ENCODE results near the gene KRT17. TPM values are rescaled to one million over a fixed set of nuclear protein-coding genes. Genes with fewer than 3 reads are reported as not detected.

Gene KRT17
- total and polyA plus RNA-seq, 9 of the 15 experiments (the other 6 are each of a cell fraction or from before 2014, with no cell fraction given): 0.23 to 0.25 TPM; not detected in 7

GRCh38 chr17:41652461-41652970, 28.1 kb upstream of the KRT17 start:
- ChIA-PET CTCF (ENCODE audit: low intra/inter-chr PET ratio) (no interaction called here), POLR2A (interaction anchor here (1.4 kb wide), 2 partner anchors 36 to 73 kb away, joined by 3 to 5 read pairs; partner anchors contain the start of gene EIF1)
- intact Hi-C loops (cut with micrococcal nuclease) (no loop called here), in situ Hi-C loops (cut with MboI) (loop anchor here (25.0 kb wide), 1 partner anchor 1040 kb away; no protein-coding TSS in a partner anchor)
- Histone ChIP-seq H3K9me1 (ENCODE audit: control insufficient read depth, insufficient read depth, low read length) (no peaks in the 10 kb centered on the region), H3K9me3 (replicated peaks; ENCODE audit: control insufficient read depth, insufficient read depth, low read depth, low read length) (no peaks in the 10 kb centered on the region), H3K27me3 (ENCODE audit: control insufficient read depth in 2 of 2, insufficient read depth in 2 of 2, low read length in 2 of 2) (peaks cover 2 to 20% of the 10 kb centered on the region in 2 experiments; a peak in 2 of 5 replicates), H3K27ac (ENCODE audit: extremely low read depth, low read depth, low read length) (no peak overlapping the region), H3K4me1 (replicated peaks in 1 of 2; ENCODE audit: control insufficient read depth in 2 of 2, insufficient read depth in 2 of 2, low read length in 2 of 2) (peaks cover 9 to 46% of the 10 kb centered on the region in 2 experiments; a peak in 3 of 5 replicates), H3K9ac (ENCODE audit: insufficient read depth in 1 of 2, low read depth in 2 of 2, low read length in 2 of 2) (no peak overlapping the region), H3K4me3 (no peak overlapping the region), H3K4me2 (ENCODE audit: insufficient read depth, low read length) (no peak overlapping the region), H4K20me1 (replicated peaks; ENCODE audit: control insufficient read depth, insufficient read depth, low read length) (0 out of 2 replicates have a peak, but pooled peaks cover 3% of the 10 kb centered on the region), H3K36me3 (ENCODE audit: control insufficient read depth, insufficient read depth, low read length) (no peaks in the 10 kb centered on the region), H2AFZ (ENCODE audit: low read depth, low read length) (no peak overlapping the region), H3K79me2 (ENCODE audit: control insufficient read depth, insufficient read depth, low read length) (no peaks in the 10 kb centered on the region)
- DNase-seq (ENCODE audit: extremely low read depth in 1 of 4, low spot score in 3 of 4) (no peak), FAIRE-seq (no peak), ATAC-seq (no peak)
- no TSS peak for BruUV-seq (replicated peaks)
- WGBS (ENCODE audit: insufficient coverage, low coverage, missing lambda C conversion rate): 9% methylated on average over 5 of the region's 5 CpGs
- TF ChIP-seq GTF3C2 (IDR thresholded peaks at IDR 0.05; ENCODE audit: borderline replicate concordance, extremely low read depth, insufficient read length) (no peak), ZNF592 (IDR thresholded peaks at IDR 0.05) (no peak), ZNF143 (CRISPR knock-in tag; IDR thresholded peaks at IDR 0.05) (no peak), ZNF583 (CRISPR knock-in tag; IDR thresholded peaks at IDR 0.05) (no peak), AFF1 (IDR thresholded peaks at IDR 0.05; ENCODE audit: low read depth in 1 of 2, partially characterized antibody in 2 of 2) (no peak), E2F8 (IDR thresholded peaks at IDR 0.05; ENCODE audit: low read depth, partially characterized antibody) (no peak)
